ENCODE measurements around the gene GLP2R.

GRCh38 chr17:9829343-9829742 lies 3.6 kb downstream of the GLP2R start:
- TF ChIP-seq TBL1XR1 (IDR thresholded peaks at IDR 0.05; ENCODE audit: borderline replicate concordance, low read length, partially characterized antibody) (no peak), TFAP4 (IDR thresholded peaks at IDR 0.05; ENCODE audit: borderline replicate concordance, low read depth) (no peak), ELF1 (CRISPR knock-in tag; IDR thresholded peaks at IDR 0.05) (no peak)
